GM12878 (cell line): ENCODE measurements around the gene MEF2C.

ENCODE experiments used
- BRCA1 ChIP-seq: IDR thresholded peaks from 2 replicates; pipeline ENCODE4 v1.6.1; 2011; ENCODE audit warnings: low read depth, low read length, improper control_type of control experiment
- CBFB ChIP-seq: IDR thresholded peaks from 2 replicates; pipeline ENCODE4 v1.6.1; 2016; ENCODE audit warnings: antibody characterized with exemption, low read depth
- CHD2 ChIP-seq: IDR thresholded peaks from 2 replicates; pipeline ENCODE4 v1.6.1; 2011; ENCODE audit warnings: low read depth, low read length, improper control_type of control experiment, borderline replicate concordance
- CTCF ChIP-seq, 3 experiments: IDR thresholded peaks in 2 of 3; conservative IDR thresholded peaks in 1 of 3; 2 replicates each; pipeline ENCODE4 v1.5.1; 2011; ENCODE audit warnings: low read depth in 3 of 3, low read length in 3 of 3, mild to moderate bottlenecking in 3 of 3, control low read depth in 2 of 3, moderate library complexity in 2 of 3, inconsistent platforms in 1 of 3, mixed read lengths in 1 of 3; ENCODE audit not compliant: control insufficient read depth in 2 of 3, insufficient read depth in 1 of 3; ENCODE audit errors: extremely low read depth in 1 of 3
- ESRRA ChIP-seq: IDR thresholded peaks from 2 replicates; pipeline ENCODE4 v1.6.1; 2012; ENCODE audit warnings: mild to moderate bottlenecking, low read length, improper control_type of control experiment
- HDAC2 ChIP-seq: fragments of 200-600 bp; sonication (generic); IDR thresholded peaks from 2 replicates; pipeline ENCODE4 v1.6.1; 2017
- NR2C2 ChIP-seq: IDR thresholded peaks from 2 replicates; pipeline ENCODE4 v1.6.1; 2011; ENCODE audit warnings: borderline replicate concordance, low read depth; ENCODE audit not compliant: control insufficient read depth, insufficient read length
- POLR2A ChIP-seq: IDR thresholded peaks from 2 replicates; pipeline ENCODE4 v1.6.1; 2011; ENCODE audit warnings: low read depth, mild to moderate bottlenecking, low read length
- ZNF274 ChIP-seq: IDR thresholded peaks from one replicate; pipeline ENCODE4 v1.8.0; 2011; ENCODE audit not compliant: insufficient read length, insufficient read depth

- no peak for TF ChIP-seq NR2C2
- no peak for TF ChIP-seq BRCA1
- no peak for TF ChIP-seq POLR2A
- TF ChIP-seq ESRRA, result no peak
- TF ChIP-seq ZNF274, result no peak
- TF ChIP-seq CHD2, result no peak
- TF ChIP-seq CTCF (IDR thresholded peaks at IDR 0.05 in 2 of 3, conservative IDR thresholded peaks at IDR 0.05 in 1 of 3; ENCODE audit: control insufficient read depth in 2 of 3, extremely low read depth in 1 of 3, insufficient read depth in 1 of 3, low read depth in 3 of 3, low read length in 3 of 3), result no peak
- no peak for TF ChIP-seq CBFB
- no peak for TF ChIP-seq HDAC2
These were observed 96.2 kb downstream of the MEF2C start for GRCh38 chr5:88786789-88787188.
